Measurements from ENCODE around the gene FAM168A. TPM values are rescaled to one million over a fixed set of nuclear protein-coding genes. Genes with fewer than 3 reads are reported as not detected.
A peak's percentile ranks its signal among the peaks of the same experiment; 100 is the strongest.

The FAM168A gene
- total RNA-seq, 1 donor from 2014 or later: 50.8 TPM

DNA sequence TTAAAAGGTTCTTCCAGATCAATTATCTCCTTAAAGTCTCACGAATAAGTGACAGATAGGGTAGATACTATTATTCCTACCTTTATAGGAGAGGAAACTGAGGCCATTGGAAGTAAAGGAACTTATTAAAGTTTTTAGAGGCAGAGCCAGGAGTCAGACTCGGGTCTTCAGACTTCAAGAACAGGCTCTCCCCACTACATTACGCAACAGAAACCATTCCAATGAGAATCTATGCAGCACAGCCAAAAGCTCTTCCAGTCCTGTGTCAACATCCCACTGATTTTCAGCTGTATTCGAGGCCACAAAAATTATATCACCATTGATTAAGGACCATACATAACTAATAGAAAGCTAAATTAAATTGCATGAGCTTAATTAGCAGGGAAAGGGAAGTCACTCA lies 144.3 kb downstream of the FAM168A start:
- peaks cover 1% of the 10 kb centered on the region for H3K36me3 Mint-ChIP-seq (ENCODE audit: insufficient read depth)
- DNase-seq (ENCODE audit: low spot score, unreplicated experiment): no peak
- TF ChIP-seq, protein P1, sequence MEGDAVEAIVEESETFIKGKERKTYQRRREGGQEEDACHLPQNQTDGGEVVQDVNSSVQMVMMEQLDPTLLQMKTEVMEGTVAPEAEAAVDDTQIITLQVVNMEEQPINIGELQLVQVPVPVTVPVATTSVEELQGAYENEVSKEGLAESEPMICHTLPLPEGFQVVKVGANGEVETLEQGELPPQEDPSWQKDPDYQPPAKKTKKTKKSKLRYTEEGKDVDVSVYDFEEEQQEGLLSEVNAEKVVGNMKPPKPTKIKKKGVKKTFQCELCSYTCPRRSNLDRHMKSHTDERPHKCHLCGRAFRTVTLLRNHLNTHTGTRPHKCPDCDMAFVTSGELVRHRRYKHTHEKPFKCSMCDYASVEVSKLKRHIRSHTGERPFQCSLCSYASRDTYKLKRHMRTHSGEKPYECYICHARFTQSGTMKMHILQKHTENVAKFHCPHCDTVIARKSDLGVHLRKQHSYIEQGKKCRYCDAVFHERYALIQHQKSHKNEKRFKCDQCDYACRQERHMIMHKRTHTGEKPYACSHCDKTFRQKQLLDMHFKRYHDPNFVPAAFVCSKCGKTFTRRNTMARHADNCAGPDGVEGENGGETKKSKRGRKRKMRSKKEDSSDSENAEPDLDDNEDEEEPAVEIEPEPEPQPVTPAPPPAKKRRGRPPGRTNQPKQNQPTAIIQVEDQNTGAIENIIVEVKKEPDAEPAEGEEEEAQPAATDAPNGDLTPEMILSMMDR (IDR thresholded peaks at IDR 0.05; ENCODE audit: unreplicated experiment): no peak
- no peaks in the 10 kb centered on the region for H3K27me3 Mint-ChIP-seq
- H3K4me1 Mint-ChIP-seq (ENCODE audit: low read depth): peaks cover 6% of the 10 kb centered on the region
- H3K4me3 Mint-ChIP-seq (ENCODE audit: low read depth): no peak overlapping the region
- H3K27ac Mint-ChIP-seq: no peak overlapping the region
- H3K9me3 Mint-ChIP-seq (ENCODE audit: low read depth): no peaks in the 10 kb centered on the region

DNA sequence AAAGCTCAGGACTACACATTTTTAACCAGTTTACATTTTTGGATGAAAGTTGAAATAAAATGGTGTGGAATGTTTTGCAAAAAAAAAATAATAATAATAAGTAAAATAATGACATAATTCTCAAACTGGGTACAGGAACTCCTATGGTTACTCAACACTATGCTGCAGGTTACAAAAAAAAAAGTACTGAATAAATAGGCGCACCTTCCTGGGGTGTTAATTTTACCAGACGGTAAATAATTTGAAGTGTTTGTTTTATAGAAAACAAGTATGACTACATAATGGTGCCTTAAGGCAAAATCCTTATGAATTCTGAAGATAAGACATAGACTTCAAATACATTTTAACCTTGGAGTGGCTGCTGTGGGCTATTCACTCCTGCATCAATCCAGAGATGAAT lies 145.2 kb downstream of the FAM168A start:
- Mint-ChIP-seq H3K36me3 (ENCODE audit: insufficient read depth) (peaks cover 2% of the 10 kb centered on the region), H3K4me3 (ENCODE audit: low read depth) (no peak overlapping the region), H3K27me3 (no peaks in the 10 kb centered on the region), H3K4me1 (ENCODE audit: low read depth) (peaks cover 6% of the 10 kb centered on the region), H3K27ac (no peak overlapping the region), H3K9me3 (ENCODE audit: low read depth) (no peaks in the 10 kb centered on the region)
- no peak for DNase-seq (ENCODE audit: low spot score, unreplicated experiment)
- TF ChIP-seq, protein P1 (IDR thresholded peaks at IDR 0.05; ENCODE audit: unreplicated experiment): no peak

DNA sequence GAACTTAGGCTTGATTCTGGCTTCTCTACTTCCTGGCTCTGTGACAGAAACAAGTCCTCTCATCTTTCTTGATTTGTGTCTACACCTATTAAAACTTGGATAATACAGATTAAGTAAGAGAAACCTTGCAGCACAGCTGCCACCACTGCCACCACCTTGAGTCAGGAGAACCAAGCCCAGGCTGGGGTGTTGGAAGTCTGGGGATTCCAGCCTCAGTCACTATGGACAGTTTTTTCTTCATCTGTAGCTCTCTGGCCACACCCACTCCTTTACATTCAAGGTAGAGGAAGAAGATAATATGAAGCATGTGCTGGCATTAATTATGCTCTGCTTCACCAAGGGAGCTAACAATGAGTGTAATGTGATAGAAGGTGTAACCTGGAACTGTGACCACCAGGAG lies 146.0 kb downstream of the FAM168A start:
- Mint-ChIP-seq H3K9me3 (ENCODE audit: low read depth) (no peaks in the 10 kb centered on the region), H3K4me3 (ENCODE audit: low read depth) (no peak overlapping the region), H3K36me3 (ENCODE audit: insufficient read depth) (peaks cover 5% of the 10 kb centered on the region), H3K27ac (no peak overlapping the region), H3K4me1 (ENCODE audit: low read depth) (peaks cover 6% of the 10 kb centered on the region), H3K27me3 (no peaks in the 10 kb centered on the region)
- no peak for DNase-seq (ENCODE audit: low spot score, unreplicated experiment)
- TF ChIP-seq, protein P1 (IDR thresholded peaks at IDR 0.05; ENCODE audit: unreplicated experiment): no peak

DNA sequence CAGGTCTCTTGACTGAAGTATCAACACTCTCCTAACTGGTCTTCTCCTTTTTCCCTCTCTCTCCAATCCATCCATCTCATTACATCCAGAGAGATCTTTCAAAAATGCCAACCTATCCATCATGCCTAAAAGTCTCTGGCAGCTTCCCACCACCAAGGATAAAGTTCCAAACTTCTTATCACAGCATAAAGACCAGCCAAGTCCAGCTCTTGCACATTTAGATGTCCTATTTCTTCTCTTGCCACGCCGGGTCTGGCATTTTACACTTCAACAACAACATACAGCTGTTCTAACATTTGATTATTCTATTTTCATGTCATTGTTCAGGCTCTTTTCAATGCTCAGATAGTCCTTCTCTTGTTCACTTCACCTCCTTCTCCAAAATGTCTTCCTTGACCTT lies 151.1 kb downstream of the FAM168A start:
- no peak overlapping the region for H3K4me3 Mint-ChIP-seq (ENCODE audit: low read depth)
- no peaks in the 10 kb centered on the region for H3K27me3 Mint-ChIP-seq
- H3K36me3 Mint-ChIP-seq (ENCODE audit: insufficient read depth): peaks cover 4% of the 10 kb centered on the region
- peaks cover 23% of the 10 kb centered on the region for H3K4me1 Mint-ChIP-seq (ENCODE audit: low read depth)
- H3K27ac Mint-ChIP-seq: peak overlapping the region; percentile 17
- no peaks in the 10 kb centered on the region for H3K9me3 Mint-ChIP-seq (ENCODE audit: low read depth)
- DNase-seq (ENCODE audit: low spot score, unreplicated experiment): no peak
- TF ChIP-seq, protein P1 (IDR thresholded peaks at IDR 0.05; ENCODE audit: unreplicated experiment): no peak

DNA sequence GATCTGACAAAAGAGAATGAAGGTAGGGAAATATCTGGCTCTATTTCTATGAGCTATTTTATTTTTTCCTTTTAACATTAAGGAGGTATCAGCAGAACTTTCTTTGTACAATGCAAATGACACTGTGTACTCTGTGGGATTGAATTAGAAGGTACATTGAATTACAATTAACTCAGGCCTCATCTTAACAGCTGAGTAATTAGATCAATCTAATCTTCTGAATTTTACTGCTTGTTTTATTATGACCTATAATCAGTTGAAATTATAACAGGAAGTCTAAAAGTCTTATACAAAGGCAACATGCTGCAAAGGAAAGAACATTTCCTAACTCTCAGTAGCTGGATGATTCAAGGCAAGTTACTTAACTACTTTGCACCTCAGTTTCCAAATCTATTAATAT lies 151.9 kb downstream of the FAM168A start:
- H3K27me3 Mint-ChIP-seq: no peaks in the 10 kb centered on the region

More for the DNA sequence above, 151.9 kb downstream of the FAM168A start:
- DNase-seq (ENCODE audit: low spot score, unreplicated experiment): no peak
- Mint-ChIP-seq H3K36me3 (ENCODE audit: insufficient read depth) (peaks cover 6% of the 10 kb centered on the region), H3K27ac (peak overlapping the region; percentile 53), H3K4me3 (ENCODE audit: low read depth) (no peak overlapping the region), H3K9me3 (ENCODE audit: low read depth) (no peaks in the 10 kb centered on the region), H3K4me1 (ENCODE audit: low read depth) (peaks cover 26% of the 10 kb centered on the region)
- TF ChIP-seq, protein P1 (IDR thresholded peaks at IDR 0.05; ENCODE audit: unreplicated experiment): no peak
